Neural cell (in vitro differentiated cells): Measurements from ENCODE around the gene TOP1.

Experiments used
- CTCF ChIP-seq: fragments of 450-650 bp; IDR thresholded peaks from 2 replicates; pipeline ENCODE4 v1.5.1; 2014; ENCODE audit warnings: antibody characterized with exemption, mild to moderate bottlenecking, moderate library complexity; ENCODE audit not compliant: poor library complexity, severe bottlenecking
- EP300 ChIP-seq: fragments of 450-650 bp; conservative IDR thresholded peaks from 2 replicates; pipeline ENCODE4 v1.6.1; 2014; ENCODE audit warnings: antibody characterized with exemption, mild to moderate bottlenecking, moderate library complexity; ENCODE audit not compliant: poor library complexity, severe bottlenecking

GRCh38 chr20:41048461-41049301 lies 20.1 kb downstream of the TOP1 start:
- TF ChIP-seq CTCF (no peak), EP300 (no peak)
